ENCODE results near the gene FER.
A peak's percentile ranks its signal among the peaks of the same experiment; 100 is the strongest.
"Not testable (repeated sequence)": the region's sequence is repeated elsewhere in the genome, so short reads cannot be mapped to it uniquely, and the experiment has no call there.

FER gene

GRCh38 chr5:108940506-108940905 is 192.8 kb downstream of the FER start:
- FAIRE-seq (no peak), DNase-seq (ENCODE audit: extremely low spot score, insufficient read length, low read depth) (no peak)

DNA sequence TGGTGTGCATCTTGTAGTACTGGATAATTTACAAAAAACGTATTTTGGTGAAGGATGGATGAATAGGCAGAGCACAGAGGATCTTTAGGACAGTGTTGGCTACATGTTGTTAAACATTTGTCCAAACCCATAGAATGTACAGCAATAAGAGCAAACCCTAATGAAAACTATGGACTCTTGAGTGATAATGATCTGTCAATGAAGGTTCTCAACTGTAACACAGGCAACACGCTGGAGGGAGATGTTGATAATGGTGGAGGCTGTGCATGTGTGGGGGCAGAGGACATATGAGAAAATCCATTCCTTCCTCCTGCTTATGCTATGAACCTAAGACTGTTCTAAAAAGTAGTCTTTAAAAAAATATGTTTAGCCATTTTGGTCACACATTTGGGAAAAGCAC is 194.0 kb downstream of the FER start:
- DNase-seq (ENCODE audit: extremely low spot score, insufficient read length, low read depth): no peak
- FAIRE-seq: no peak

GRCh38 chr5:108942701-108943100 is 195.0 kb downstream of the FER start:
- DNase-seq (ENCODE audit: extremely low spot score, insufficient read length, low read depth): no peak
- FAIRE-seq: peak; percentile 33

- FAIRE-seq (no peak), DNase-seq (ENCODE audit: extremely low spot score, insufficient read length, low read depth) (no peak)
Observed at GRCh38 chr5:108945094-108945493, 197.4 kb downstream of the FER start.

- no peak for FAIRE-seq
Observed at GRCh38 chr5:108946008-108946407, 198.3 kb downstream of the FER start.

GRCh38 chr5:108947164-108947563 is 199.5 kb downstream of the FER start:
- FAIRE-seq: no peak
- DNase-seq (ENCODE audit: extremely low spot score, insufficient read length, low read depth): no peak

More at GRCh38 chr5:108946008-108946407, 198.3 kb downstream of the FER start:
- DNase-seq (ENCODE audit: extremely low spot score, insufficient read length, low read depth): no peak

DNA sequence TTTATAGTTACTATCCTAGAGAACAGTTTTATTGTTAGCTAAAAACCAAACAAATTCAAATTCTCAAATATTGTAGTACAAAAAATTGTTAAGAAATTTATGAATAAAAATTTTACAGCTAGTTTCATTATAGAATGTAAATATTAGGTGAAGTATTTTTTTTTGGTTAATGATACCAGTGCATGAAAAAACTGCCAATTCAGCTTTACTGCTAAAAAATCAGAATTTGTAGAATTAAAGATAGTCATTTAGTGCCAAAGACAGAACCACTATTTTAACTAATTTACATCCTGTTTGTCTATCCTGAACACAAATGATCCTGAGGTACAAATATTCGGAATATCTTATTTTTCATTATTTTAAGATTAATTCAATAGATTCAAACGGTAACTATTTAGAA is 202.6 kb downstream of the FER start:
- no peak for FAIRE-seq
- no peak for DNase-seq (ENCODE audit: extremely low spot score, insufficient read length, low read depth)

DNA sequence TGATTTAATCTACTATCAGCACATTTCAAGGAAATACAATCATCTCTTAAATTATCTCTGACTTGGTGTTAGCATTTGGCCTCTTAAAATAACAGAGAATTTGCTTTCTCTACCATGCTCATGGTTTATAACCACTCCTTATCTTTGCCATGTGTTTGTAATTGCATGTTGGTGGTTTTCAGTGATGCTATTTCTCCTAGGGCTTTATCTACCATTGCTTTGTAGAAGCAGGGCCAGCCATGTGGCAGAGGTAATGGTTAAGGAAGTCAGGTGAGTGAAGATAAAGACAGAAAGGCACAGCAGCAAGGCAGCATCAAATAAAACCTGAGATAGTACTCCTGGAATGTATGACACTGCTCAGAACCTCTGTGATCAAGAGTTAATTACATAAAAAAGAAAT is 206.2 kb downstream of the FER start:
- FAIRE-seq (no peak), DNase-seq (ENCODE audit: extremely low spot score, insufficient read length, low read depth) (no peak)

- no peak for FAIRE-seq
- DNase-seq (ENCODE audit: extremely low spot score, insufficient read length, low read depth): no peak
Observed at GRCh38 chr5:108957333-108957732, 209.6 kb downstream of the FER start.

GRCh38 chr5:108966910-108967309 is 219.2 kb downstream of the FER start:
- DNase-seq (ENCODE audit: extremely low spot score, insufficient read length, low read depth): no peak
- FAIRE-seq: no peak

GRCh38 chr5:108974594-108974993 is 226.9 kb downstream of the FER start:
- FAIRE-seq: no peak

GRCh38 chr5:108975697-108976096 is 228.0 kb downstream of the FER start:
- DNase-seq (ENCODE audit: extremely low spot score, insufficient read length, low read depth) (no peak), FAIRE-seq (no peak)

More at GRCh38 chr5:108974594-108974993, 226.9 kb downstream of the FER start:
- no peak for DNase-seq (ENCODE audit: extremely low spot score, insufficient read length, low read depth)

- DNase-seq (ENCODE audit: extremely low spot score, insufficient read length, low read depth) (no peak), FAIRE-seq (peak; percentile 9)
Observed at GRCh38 chr5:108983461-108984092, 235.9 kb downstream of the FER start.

DNA sequence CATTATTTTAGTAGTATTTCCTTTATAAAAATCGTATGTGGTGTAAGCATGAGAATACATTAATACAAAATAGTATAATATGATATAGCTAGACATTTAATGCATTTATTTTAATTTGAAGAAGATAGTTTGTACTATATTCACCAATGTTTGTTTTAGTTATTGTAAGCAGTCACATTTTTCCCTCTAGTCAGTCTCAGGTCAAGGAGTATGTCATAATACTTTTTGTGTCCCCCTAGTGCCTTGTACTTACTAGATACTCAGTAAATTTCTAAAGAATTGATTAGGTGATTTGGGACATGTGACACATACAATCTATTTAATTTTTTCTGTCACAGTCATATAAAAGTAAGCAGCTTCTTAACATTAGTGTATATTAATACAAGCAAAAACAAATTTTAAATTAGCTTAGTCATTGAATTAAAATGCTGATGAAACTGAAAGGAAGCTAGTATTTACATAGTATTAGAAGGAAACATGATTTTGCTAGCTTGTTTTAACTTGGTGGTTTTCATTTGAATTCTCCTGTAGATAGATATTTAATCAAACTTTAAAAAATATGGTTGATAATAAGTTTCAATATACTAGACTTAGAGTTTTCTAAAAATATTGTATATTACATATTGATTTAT is 242.2 kb downstream of the FER start:
- DNase-seq (ENCODE audit: extremely low spot score, insufficient read length, low read depth) (no peak), FAIRE-seq (no peak)

DNA sequence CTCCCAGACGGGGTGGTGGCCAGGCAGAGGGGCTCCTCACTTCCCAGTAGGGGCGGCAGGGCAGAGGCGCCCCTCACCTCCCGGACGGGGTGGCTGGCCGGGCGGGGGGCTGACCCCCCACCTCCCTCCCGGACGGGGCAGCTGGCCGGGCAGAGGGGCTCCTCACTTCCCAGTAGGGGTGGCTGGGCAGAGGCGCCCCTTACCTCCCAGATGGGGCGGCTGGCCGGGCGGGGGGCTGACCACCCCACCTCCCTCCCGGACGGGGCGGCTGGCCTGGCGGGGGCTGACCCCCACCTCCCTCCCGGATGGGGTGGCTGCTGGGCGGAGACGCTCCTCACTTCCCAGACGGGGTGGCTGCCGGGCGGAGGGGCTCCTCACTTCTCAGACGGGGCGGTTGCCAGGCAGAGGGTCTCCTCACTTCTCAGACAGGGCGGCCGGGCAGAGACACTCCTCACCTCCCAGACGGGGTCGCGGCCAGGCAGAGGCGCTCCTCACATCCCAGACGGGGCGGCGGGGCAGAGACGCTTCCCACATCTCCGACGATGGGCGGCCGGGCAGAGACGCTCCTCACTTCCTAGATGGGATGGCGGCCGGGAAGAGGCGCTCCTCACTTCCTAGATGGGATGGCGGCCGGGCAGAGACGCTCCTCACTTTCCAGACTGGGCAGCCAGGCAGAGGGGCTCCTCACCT is 244.8 kb downstream of the FER start:
- DNase-seq (ENCODE audit: extremely low spot score, insufficient read length, low read depth); FAIRE-seq: not testable (repeated sequence)

GRCh38 chr5:108993440-108993839 is 245.7 kb downstream of the FER start:
- FAIRE-seq; DNase-seq (ENCODE audit: extremely low spot score, insufficient read length, low read depth): not testable (repeated sequence)

- FAIRE-seq (no peak), DNase-seq (ENCODE audit: extremely low spot score, insufficient read length, low read depth) (no peak)
Observed at GRCh38 chr5:108997720-108998119, 250.0 kb downstream of the FER start.

- DNase-seq (ENCODE audit: extremely low spot score, insufficient read length, low read depth) (no peak), FAIRE-seq (no peak)
Observed at GRCh38 chr5:108998216-108998615, 250.5 kb downstream of the FER start.

GRCh38 chr5:109003928-109004327 is 256.2 kb downstream of the FER start:
- no peak for FAIRE-seq

GRCh38 chr5:109005297-109006009 is 257.8 kb downstream of the FER start:
- no peak for DNase-seq (ENCODE audit: extremely low spot score, insufficient read length, low read depth)
- no peak for FAIRE-seq

More at GRCh38 chr5:109003928-109004327, 256.2 kb downstream of the FER start:
- no peak for DNase-seq (ENCODE audit: extremely low spot score, insufficient read length, low read depth)

DNA sequence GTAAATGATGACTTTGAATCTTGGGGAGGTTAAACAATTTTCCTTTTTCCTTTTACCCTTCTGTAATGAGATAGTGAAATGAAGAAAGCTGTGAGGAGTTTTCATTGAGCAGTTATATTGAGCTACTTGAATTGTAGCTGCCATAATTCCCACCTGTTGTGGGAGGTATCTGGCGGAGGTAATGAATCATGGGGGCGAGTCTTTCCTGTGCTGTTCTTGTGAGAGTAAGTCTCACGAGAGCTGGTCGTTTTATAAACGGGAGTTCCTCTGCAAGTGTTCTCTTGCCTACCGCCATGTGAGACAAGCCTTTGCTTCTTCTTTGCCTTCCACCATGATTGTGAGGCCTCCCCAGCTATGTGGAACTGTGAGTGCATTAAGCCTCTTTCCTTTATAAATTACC is 258.4 kb downstream of the FER start:
- no peak for DNase-seq (ENCODE audit: extremely low spot score, insufficient read length, low read depth)
- no peak for FAIRE-seq

Measured in GM18507 (cell line).